H4 (cell line): ENCODE results near the gene CDC123. TPM values are rescaled to one million over a fixed set of nuclear protein-coding genes. Genes with fewer than 3 reads are reported as not detected.
"Not testable (repeated sequence)": the region's sequence is repeated elsewhere in the genome, so short reads cannot be mapped to it uniquely, and the experiment has no call there.

Experiments used
- DNase-seq: peaks from one replicate; pipeline ENCODE4 v3.0.0-alpha.2; 2015; ENCODE audit warnings: low spot score
- total RNA-seq: library from RNA; depleted of rRNA; stranded (reverse); fragments of >200 nt; shearing (Covaris generic); gene quantifications from 2 replicates; pipeline ENCODE4 v1.2.3, GENCODE V29; 2014

CDC123 gene
- total RNA-seq, 1 experiment from 2014 or later: 125 TPM

- no peak for DNase-seq
Observed at GRCh38 chr10:12235796-12236195, 39.8 kb downstream of the CDC123 start.

GRCh38 chr10:12237265-12238220 lies 41.6 kb downstream of the CDC123 start:
- DNase-seq: no peak

GRCh38 chr10:12238821-12239220 lies 42.8 kb downstream of the CDC123 start:
- no peak for DNase-seq

GRCh38 chr10:12241810-12242529 lies 46.0 kb downstream of the CDC123 start:
- DNase-seq: no peak

- no peak for DNase-seq
Observed at GRCh38 chr10:12243864-12244620, 48.1 kb downstream of the CDC123 start.

GRCh38 chr10:12250181-12250580 lies 54.2 kb downstream of the CDC123 start:
- DNase-seq: no peak

- not testable (repeated sequence) for DNase-seq
Observed at GRCh38 chr10:12250702-12251101, 54.7 kb downstream of the CDC123 start.

GRCh38 chr10:12251581-12251980 lies 55.6 kb downstream of the CDC123 start:
- DNase-seq: no peak

- peak; percentile 9 for DNase-seq
Observed at GRCh38 chr10:12252882-12253546, 57.0 kb downstream of the CDC123 start.

GRCh38 chr10:12255048-12255447 lies 59.1 kb downstream of the CDC123 start:
- DNase-seq: no peak

- no peak for DNase-seq
Observed at GRCh38 chr10:12259988-12260387, 64.0 kb downstream of the CDC123 start.

- no peak for DNase-seq
Observed at GRCh38 chr10:12262278-12262981, 66.4 kb downstream of the CDC123 start.

- DNase-seq: peak; percentile 57
Observed at GRCh38 chr10:12264204-12264940, 68.4 kb downstream of the CDC123 start.

GRCh38 chr10:12269056-12269455 lies 73.1 kb downstream of the CDC123 start:
- no peak for DNase-seq

GRCh38 chr10:12271210-12271540 lies 75.2 kb downstream of the CDC123 start:
- no peak for DNase-seq

- DNase-seq: not testable (repeated sequence)
Observed at GRCh38 chr10:12277862-12278261, 81.9 kb downstream of the CDC123 start.

- no peak for DNase-seq
Observed at GRCh38 chr10:12279281-12279680, 83.3 kb downstream of the CDC123 start.

GRCh38 chr10:12287772-12288171 lies 91.8 kb downstream of the CDC123 start:
- no peak for DNase-seq

GRCh38 chr10:12297784-12298183 lies 101.8 kb downstream of the CDC123 start:
- DNase-seq: not testable (repeated sequence)
